DLD1 (cell line): ENCODE data around the gene ACAN.

Experiments
- in situ Hi-C: cut with HindIII; loops from 2 replicates; pipeline ENCODE4 v1.10.0; 2017; ENCODE audit warnings: low sequenced_read_pairs

Gene ACAN

DNA sequence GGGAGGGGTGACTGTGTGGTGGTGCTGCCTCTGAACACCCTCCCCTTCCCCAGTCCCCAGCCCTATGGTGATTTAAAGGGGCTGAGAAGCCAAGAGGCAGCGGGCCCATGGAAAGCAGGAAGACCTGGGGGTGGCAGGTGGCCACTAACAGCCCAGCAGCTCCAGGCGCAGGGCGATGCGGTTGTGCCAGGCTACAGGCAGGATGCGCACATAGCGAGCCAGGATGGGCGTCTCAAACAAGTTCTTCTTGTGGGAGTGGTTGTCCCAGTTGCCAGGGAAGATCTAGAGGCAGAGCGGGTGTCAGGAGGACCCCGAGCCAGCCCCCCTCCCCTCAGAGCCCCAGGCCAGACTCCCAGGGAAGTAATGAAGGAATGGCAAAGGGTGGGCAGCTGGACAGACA is 96.0 kb downstream of the ACAN start:
- in situ Hi-C loops: no loop called here

GRCh38 chr15:88900309-88900981 is 97.2 kb downstream of the ACAN start:
- in situ Hi-C loops: no loop called here

GRCh38 chr15:88900982-88901418 is 97.8 kb downstream of the ACAN start:
- in situ Hi-C loops: no loop called here

GRCh38 chr15:88901508-88902220 is 98.4 kb downstream of the ACAN start:
- in situ Hi-C loops: no loop called here

- in situ Hi-C loops: no loop called here
These were observed 99.1 kb downstream of the ACAN start for GRCh38 chr15:88902221-88902835.

DNA sequence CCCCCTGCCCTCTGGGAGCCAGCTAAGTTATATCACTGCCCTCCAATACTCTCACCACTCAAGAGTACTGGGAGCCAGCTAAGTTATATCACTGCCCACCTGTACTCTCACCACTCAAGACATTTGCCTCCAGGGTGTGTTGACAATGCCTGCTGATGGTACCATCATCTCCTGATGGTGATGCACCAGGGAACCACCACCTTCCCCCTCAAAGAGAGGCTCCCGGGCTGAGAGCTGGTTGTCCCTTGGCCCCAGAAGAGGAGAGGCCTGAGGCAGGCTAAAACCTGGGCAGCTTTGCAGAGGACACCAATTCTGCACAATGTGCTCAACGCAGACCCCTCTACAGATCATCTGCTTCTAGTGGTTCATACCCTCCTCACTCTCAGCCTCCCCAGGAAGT is 99.6 kb downstream of the ACAN start:
- in situ Hi-C loops: no loop called here

DNA sequence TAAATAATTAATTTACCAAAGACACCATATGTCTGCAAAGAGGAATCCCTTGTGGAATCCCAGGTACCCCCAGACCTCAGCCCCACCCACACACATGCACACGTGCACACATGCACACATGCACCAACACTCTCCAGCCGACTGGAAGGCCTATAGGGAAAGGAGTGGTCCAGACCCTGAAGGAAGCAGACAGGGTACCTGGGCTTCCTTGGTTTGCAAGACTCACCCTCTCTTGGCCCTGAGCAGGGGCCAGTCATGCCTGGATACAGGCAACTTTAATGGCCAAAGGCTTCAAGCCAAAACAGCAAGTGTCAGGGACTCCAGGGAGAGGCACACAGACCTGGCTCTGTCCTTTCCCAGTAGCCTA is 101.0 kb downstream of the ACAN start:
- in situ Hi-C loops: no loop called here

DNA sequence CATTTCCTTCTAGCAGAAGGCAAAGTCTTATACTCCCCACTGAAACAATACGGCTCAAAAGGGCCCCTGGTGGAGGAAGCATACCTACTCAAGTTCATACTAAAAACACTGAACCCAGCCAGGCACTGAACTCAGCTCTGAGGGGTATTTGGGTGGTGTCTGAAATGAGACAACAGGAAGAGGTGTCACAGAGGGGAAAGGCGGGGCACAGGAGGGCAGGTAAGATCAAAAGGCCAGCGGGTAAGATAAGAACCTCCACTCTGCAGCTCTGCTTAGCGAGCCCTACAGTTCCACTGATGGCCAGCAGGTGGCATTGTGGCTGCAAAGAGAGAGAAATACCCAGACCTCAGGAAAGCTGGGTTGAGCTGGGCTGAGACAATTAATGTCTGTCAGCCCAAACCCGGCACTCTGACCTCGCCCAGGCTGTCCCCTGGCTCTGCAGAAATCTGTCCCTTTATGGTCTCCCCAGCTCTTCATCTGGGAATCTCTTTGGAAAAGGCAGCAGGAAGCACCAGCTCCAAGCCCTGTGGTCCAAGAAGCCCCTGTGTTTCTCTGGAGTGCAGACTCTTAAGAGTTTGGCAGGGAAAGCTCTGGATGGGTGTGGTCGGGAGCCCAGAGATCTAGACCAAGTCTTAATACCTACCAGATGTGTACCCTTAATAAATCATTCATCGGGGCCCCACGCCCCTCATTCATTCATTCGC is 101.5 kb downstream of the ACAN start:
- in situ Hi-C loops: loop anchor here (5.0 kb wide), 1 partner anchor 113 kb away; no protein-coding TSS in a partner anchor

GRCh38 chr15:88905576-88905975 is 102.3 kb downstream of the ACAN start:
- in situ Hi-C loops: loop anchor here (5.0 kb wide), 1 partner anchor 112 kb away; no protein-coding TSS in a partner anchor

DNA sequence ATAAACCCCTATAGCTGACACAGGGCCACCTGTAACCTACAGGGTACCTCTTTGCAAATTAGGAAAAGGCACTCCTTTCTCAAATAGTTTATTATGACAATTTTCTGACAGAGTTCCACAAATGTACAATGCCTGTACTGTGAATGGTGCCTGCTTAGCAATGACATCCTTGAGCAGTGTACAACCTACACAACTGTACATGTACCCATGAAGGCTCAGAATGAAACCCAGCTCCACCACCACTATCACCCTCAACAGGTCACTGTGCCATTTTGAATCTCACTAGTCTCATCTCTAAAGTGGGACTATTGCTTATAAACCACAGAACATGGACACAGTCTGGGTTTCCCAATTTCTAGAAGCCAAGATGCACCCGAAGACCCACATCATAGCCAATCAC is 102.9 kb downstream of the ACAN start:
- in situ Hi-C loops: loop anchor here (5.0 kb wide), 1 partner anchor 111 kb away; no protein-coding TSS in a partner anchor

GRCh38 chr15:88906551-88906950 is 103.3 kb downstream of the ACAN start:
- in situ Hi-C loops: loop anchor here (5.0 kb wide), 1 partner anchor 111 kb away; no protein-coding TSS in a partner anchor

GRCh38 chr15:88907111-88907510 is 103.9 kb downstream of the ACAN start:
- in situ Hi-C loops: loop anchor here (5.0 kb wide), 1 partner anchor 110 kb away; no protein-coding TSS in a partner anchor

- in situ Hi-C loops: loop anchor here (5.0 kb wide), 1 partner anchor 109 kb away; no protein-coding TSS in a partner anchor
These were observed 104.9 kb downstream of the ACAN start for GRCh38 chr15:88908123-88908522.

- in situ Hi-C loops: loop anchor here (5.0 kb wide), 1 partner anchor 108 kb away; no protein-coding TSS in a partner anchor
These were observed 105.7 kb downstream of the ACAN start for GRCh38 chr15:88908697-88909621.

- in situ Hi-C loops: loop anchor here (5.0 kb wide), 1 partner anchor 107 kb away; no protein-coding TSS in a partner anchor
These were observed 107.0 kb downstream of the ACAN start for GRCh38 chr15:88909956-88910831.

DNA sequence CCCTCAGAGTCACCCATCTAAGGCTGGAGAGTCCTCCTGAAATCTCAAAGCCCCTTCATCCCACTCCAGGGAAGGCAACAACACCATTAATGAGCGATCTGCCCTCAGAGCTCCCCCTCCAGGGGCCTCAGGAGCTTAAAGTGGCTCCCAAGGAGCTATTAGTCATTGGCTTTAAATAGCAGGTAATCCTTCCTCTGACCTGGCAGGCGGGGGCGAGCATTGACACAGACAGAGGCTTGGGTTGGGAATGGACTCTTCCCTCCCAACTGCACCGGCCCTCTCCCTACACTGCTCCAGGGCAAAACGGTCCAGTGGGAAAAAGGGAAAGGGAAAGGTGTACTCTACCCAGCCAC is 108.5 kb downstream of the ACAN start:
- in situ Hi-C loops: no loop called here

- in situ Hi-C loops: no loop called here
These were observed 109.3 kb downstream of the ACAN start for GRCh38 chr15:88912500-88912921.

DNA sequence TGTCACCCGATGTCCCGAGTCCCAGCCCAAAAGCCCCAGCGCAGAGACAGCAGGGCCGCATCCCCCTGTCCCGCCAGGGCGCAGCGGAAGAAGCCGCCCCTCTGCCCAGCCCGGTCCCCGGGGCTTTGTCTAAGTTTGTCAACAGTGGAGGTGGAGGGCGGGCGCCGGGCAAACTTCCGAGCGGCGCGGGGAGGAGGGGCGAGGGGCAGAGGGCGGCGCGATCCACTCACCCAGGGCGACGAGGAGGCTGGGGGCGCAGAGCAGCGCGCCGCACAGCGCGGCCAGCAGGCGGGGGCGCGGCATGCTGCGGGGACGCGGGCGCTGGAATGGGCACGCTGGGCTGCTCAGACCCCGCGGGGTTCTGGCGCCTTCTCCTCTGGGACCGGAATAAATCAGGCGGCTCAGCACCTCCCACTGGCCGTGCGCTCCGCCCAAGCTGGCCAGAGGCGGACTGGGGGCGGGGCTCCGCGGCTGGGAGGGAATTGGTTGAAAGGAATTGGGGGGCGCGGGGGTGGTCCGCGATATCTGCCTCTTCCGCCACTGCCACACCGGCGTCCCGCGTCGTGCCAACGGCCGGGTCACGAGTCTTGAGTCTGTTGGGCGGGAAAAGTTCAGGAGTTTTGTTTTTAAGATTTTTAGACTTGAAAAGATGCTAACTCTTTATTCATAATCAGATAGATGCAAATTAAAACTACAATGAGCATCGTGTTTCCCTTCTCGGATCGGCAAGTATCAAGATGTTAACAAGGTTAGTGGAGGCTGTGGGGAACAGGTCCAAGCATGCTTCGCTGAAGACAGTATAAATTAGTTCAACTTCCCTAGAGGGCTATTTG is 110.0 kb downstream of the ACAN start, which contains the start of gene MFGE8:
Gene MFGE8 (minus strand): TSS at position 363 of the 833 bp plus-strand sequence. CDS start 60 bp downstream, at position 303.
- in situ Hi-C loops: no loop called here
